Heart right ventricle (tissue), 16 donors: ENCODE results near the gene SRSF6. TPM values are rescaled to one million over a fixed set of nuclear protein-coding genes. Genes with fewer than 3 reads are reported as not detected.

Source experiments
- ATAC-seq, 8 donors: fragments of 200-7000 bp; cut with Tn5 transposase; one replicate each; pipeline ENCODE4 v1.9.1; 2020; ENCODE audit warnings: mild to moderate bottlenecking in 8 of 8, moderate library complexity in 8 of 8, moderate number of reproducible peaks in 1 of 8
- DNase-seq, 2 donors: peaks; one replicate each; pipeline ENCODE4 v3.0.0-alpha.2; 2020
- H3K27ac ChIP-seq, 10 donors: fragments of 200-600 bp; sonication (generic) in 2 of 10; one replicate each; pipeline versions ENCODE4 v1.5.0 to v1.8.0; 2020 to 2022; ENCODE audit warnings: mild to moderate bottlenecking in 3 of 10
- H3K27me3 ChIP-seq, 7 donors: fragments of 200-600 bp; one replicate each; pipeline ENCODE4 v1.8.0; 2021 to 2022; ENCODE audit warnings: mild to moderate bottlenecking in 2 of 7
- H3K36me3 ChIP-seq, 9 donors: fragments of 200-600 bp; sonication (generic) in 1 of 9; one replicate each; pipeline versions ENCODE4 v1.5.0 to v1.8.0; 2020 to 2022; ENCODE audit warnings: mild to moderate bottlenecking in 2 of 9
- H3K4me1 ChIP-seq, 9 donors: fragments of 200-600 bp; sonication (generic) in 1 of 9; one replicate each; pipeline versions ENCODE4 v1.5.0 to v1.8.0; 2020 to 2022; ENCODE audit warnings: mild to moderate bottlenecking in 4 of 9
- H3K4me3 ChIP-seq, 10 donors: fragments of 200-600 bp; sonication (generic) in 2 of 10; one replicate each; pipeline versions ENCODE4 v1.5.0 to v1.8.0; 2020 to 2022; ENCODE audit warnings: mild to moderate bottlenecking in 7 of 10, moderate library complexity in 2 of 10
- H3K9me3 ChIP-seq, 11 donors: fragments of 200-600 bp in 10 of 11; sonication (generic) in 2 of 11; one replicate each; pipeline versions ENCODE4 v1.5.0 to v1.8.0; 2013 to 2022; ENCODE audit warnings: mild to moderate bottlenecking in 2 of 11, control low read depth in 1 of 11, moderate library complexity in 1 of 11
- CTCF ChIP-seq, 9 donors: fragments of 200-600 bp; sonication (generic) in 2 of 9; IDR thresholded peaks; one replicate each; pipeline versions ENCODE4 v1.5.0 to v1.8.0; 2021 to 2022; ENCODE audit warnings: antibody characterized with exemption in 9 of 9, mild to moderate bottlenecking in 5 of 9, moderate library complexity in 1 of 9
- WGBS, 2 donors: extraction: QIAGEN DNeasy Blood & Tissue Kit; methylation state at CpG; one replicate each; pipeline ENCODE4 v1.1.7; 2013; ENCODE audit warnings: inconsistent platforms in 1 of 2; 5-methylcytosine and 5-hydroxymethylcytosine counted together
- intact Hi-C, 10 donors: fragments of 100-400 bp; cut with DNase I; formaldehyde crosslinking; loops; one replicate each; pipeline versions ENCODE4 v1.11.1 to v1.14.2; 2022
- polyA plus RNA-seq, 2 donors: library from polyadenylated mRNA; stranded (reverse); fragments of 200-250 nt; gene quantifications; one replicate each; pipeline ENCODE4 v1.2.3, GENCODE V29; 2013
- total RNA-seq, 10 donors: library from RNA; stranded (reverse); fragmentation: NEBNext Ultra II Directional in 3 of 10; extraction: Animal tissue kit (Norgen Biotek cat#: 25700) in 3 of 10; gene quantifications; one replicate each; pipeline versions ENCODE4 v1.2.1 to v1.2.4, GENCODE V29; 2021 to 2023
- donor health status: Arrhythmogenic right ventricular cardiomyopathy.
- donor health status: ischemic (EF 13 %, LVEDD 7.1; RV severe dilation, severe dysfunction).
- donor health status: healthy with polysubstance abuse.
- donor health status: DM: no; HTN: yes; CAD: no.
- donor health status: DM: no; HTN: no; CAD: no.
- donor health status: ischemic (EF 25% LVEDD 6.9; RV normal size, moderate dysfunction).
- donor health status: ischemic (EF 25% LVEDD 5.7; RV mildly dilated, moderate dysfunction).
- donor health status: healthy.
- donor health status: DM: yes; HTN: yes; CAD: no.
- donor health status: Ischemic cardiomyopathy.
- donor health status: ischemic (EF 35%, LVEDD 5.7; RV mildly dilated, moderate dysfunction).
- donor health status: nonischemic (EF 11% LVEDD 7.7; RV severe dilation, severe dysfunction).
- donor health status: DM: yes; HTN: yes; CAD: no.
- donor health status: PGD.
- donor health status: ischemic (EF 29% LVEDD 5.4; RV normal size, mild dysfunction).
- donor health status: nonischemic (EF 23%, LVEDD 6.1; RV moderate dilation, normal function).

The SRSF6 gene
- total and polyA plus RNA-seq, 12 donors: 27.9 to 86.6 (median 47.8) TPM

- intact Hi-C loops: no loop called here
- no peaks in the 10 kb centered on the region for H3K4me1 ChIP-seq
- H3K27me3 ChIP-seq: peaks cover 0 to 14% (median 5%) of the 10 kb centered on the region in 7 donors
- peaks cover 0 to 4% (median 0%) of the 10 kb centered on the region in 11 donors for H3K9me3 ChIP-seq
- TF ChIP-seq CTCF (IDR thresholded peaks at IDR 0.05): no peak
- DNase-seq: no peak
- no peak for ATAC-seq
- whole genome bisulfite sequencing, 2 donors: 81 to 85% methylated on average over 4 of the region's 4 CpGs
- H3K4me3 ChIP-seq: no peak overlapping the region
- no peaks in the 10 kb centered on the region for H3K36me3 ChIP-seq
- no peak overlapping the region for H3K27ac ChIP-seq
Observed at GRCh38 chr20:43433250-43433854, 24.3 kb upstream of the SRSF6 start.

GRCh38 chr20:43434565-43434964 lies 23.1 kb upstream of the SRSF6 start:
- H3K9me3 ChIP-seq: peaks cover 0 to 4% (median 0%) of the 10 kb centered on the region in 11 donors
- no peak overlapping the region for H3K27ac ChIP-seq
- H3K4me3 ChIP-seq: no peak overlapping the region
- H3K4me1 ChIP-seq: no peaks in the 10 kb centered on the region
- intact Hi-C loops: no loop called here
- DNase-seq: no peak
- 92 to 95% methylated on average over 6 of the region's 6 CpGs for WGBS, 2 donors
- H3K27me3 ChIP-seq: peaks cover 0 to 10% (median 6%) of the 10 kb centered on the region in 7 donors
- no peak for TF ChIP-seq CTCF (IDR thresholded peaks at IDR 0.05)
- no peak for ATAC-seq
- H3K36me3 ChIP-seq: no peaks in the 10 kb centered on the region

- no peak overlapping the region for H3K4me3 ChIP-seq
- H3K4me1 ChIP-seq: no peaks in the 10 kb centered on the region
- no peak overlapping the region for H3K27ac ChIP-seq
- DNase-seq: no peak
- no peaks in the 10 kb centered on the region for H3K36me3 ChIP-seq
- ATAC-seq: no peak
- no peaks in the 10 kb centered on the region for H3K9me3 ChIP-seq
- peaks cover 0 to 32% (median 11%) of the 10 kb centered on the region in 7 donors for H3K27me3 ChIP-seq
- no peak for TF ChIP-seq CTCF (IDR thresholded peaks at IDR 0.05)
- 85% methylated on average over 7 of the region's 7 CpGs for WGBS, 2 donors
- intact Hi-C loops: no loop called here
Observed at GRCh38 chr20:43438578-43439316, 18.9 kb upstream of the SRSF6 start.

GRCh38 chr20:43440531-43440930 lies 17.2 kb upstream of the SRSF6 start:
- H3K27me3 ChIP-seq: peaks cover 0 to 35% (median 20%) of the 10 kb centered on the region in 7 donors

More at GRCh38 chr20:43440531-43440930, 17.2 kb upstream of the SRSF6 start:
- no peak for TF ChIP-seq CTCF (IDR thresholded peaks at IDR 0.05)
- intact Hi-C loops: loop anchor here in 3 of 10 donors (10.0 kb wide), 2 partner anchors 304 to 644 kb away; no protein-coding TSS in a partner anchor
- no peak for ATAC-seq
- no peaks in the 10 kb centered on the region for H3K36me3 ChIP-seq
- H3K4me3 ChIP-seq: no peak overlapping the region
- H3K9me3 ChIP-seq: no peaks in the 10 kb centered on the region
- H3K27ac ChIP-seq: no peak overlapping the region
- 80 to 85% methylated on average over 7 of the region's 7 CpGs for WGBS, 2 donors
- DNase-seq: no peak
- no peaks in the 10 kb centered on the region for H3K4me1 ChIP-seq
